ENCODE results near the gene MIF.

GRCh38 chr22:23859201-23859600 is 35.0 kb upstream of the MIF start:
- TF ChIP-seq, protein P1, sequence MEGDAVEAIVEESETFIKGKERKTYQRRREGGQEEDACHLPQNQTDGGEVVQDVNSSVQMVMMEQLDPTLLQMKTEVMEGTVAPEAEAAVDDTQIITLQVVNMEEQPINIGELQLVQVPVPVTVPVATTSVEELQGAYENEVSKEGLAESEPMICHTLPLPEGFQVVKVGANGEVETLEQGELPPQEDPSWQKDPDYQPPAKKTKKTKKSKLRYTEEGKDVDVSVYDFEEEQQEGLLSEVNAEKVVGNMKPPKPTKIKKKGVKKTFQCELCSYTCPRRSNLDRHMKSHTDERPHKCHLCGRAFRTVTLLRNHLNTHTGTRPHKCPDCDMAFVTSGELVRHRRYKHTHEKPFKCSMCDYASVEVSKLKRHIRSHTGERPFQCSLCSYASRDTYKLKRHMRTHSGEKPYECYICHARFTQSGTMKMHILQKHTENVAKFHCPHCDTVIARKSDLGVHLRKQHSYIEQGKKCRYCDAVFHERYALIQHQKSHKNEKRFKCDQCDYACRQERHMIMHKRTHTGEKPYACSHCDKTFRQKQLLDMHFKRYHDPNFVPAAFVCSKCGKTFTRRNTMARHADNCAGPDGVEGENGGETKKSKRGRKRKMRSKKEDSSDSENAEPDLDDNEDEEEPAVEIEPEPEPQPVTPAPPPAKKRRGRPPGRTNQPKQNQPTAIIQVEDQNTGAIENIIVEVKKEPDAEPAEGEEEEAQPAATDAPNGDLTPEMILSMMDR (IDR thresholded peaks at IDR 0.05), result no peak
- no peak for TF ChIP-seq POLR2A (IDR thresholded peaks at IDR 0.05)
